ENCODE measurements around the gene INSRR.

INSRR gene

GRCh38 chr1:156893048-156893953 lies 34.4 kb upstream of the INSRR start, which contains the start of gene PEAR1:
PEAR1 (plus strand) TSS chr1:156893718; CDS start chr1:156903927, 10,209 bp downstream.
- no peak for DNase-seq

GRCh38 chr1:156892190-156893047 lies 33.5 kb upstream of the INSRR start:
- DNase-seq: peak; percentile 76

- peak; percentile 83 for DNase-seq
These were observed 31.1 kb upstream of the INSRR start for GRCh38 chr1:156889802-156890580.

GRCh38 chr1:156887734-156888133 lies 28.8 kb upstream of the INSRR start:
- no peak for DNase-seq

- DNase-seq: no peak
These were observed 28.4 kb upstream of the INSRR start for GRCh38 chr1:156887317-156887716.

- DNase-seq: no peak
These were observed 27.8 kb upstream of the INSRR start for GRCh38 chr1:156886583-156887281.

- DNase-seq: no peak
These were observed 27.0 kb upstream of the INSRR start for GRCh38 chr1:156885880-156886355.

- DNase-seq: no peak
These were observed 26.4 kb upstream of the INSRR start for GRCh38 chr1:156885314-156885713.

GRCh38 chr1:156884560-156885184 lies 25.8 kb upstream of the INSRR start:
- no peak for DNase-seq

- no peak for DNase-seq
These were observed 25.0 kb upstream of the INSRR start for GRCh38 chr1:156883919-156884318.

- no peak for DNase-seq
These were observed 23.6 kb upstream of the INSRR start for GRCh38 chr1:156882543-156882942.

- DNase-seq: no peak
These were observed 22.7 kb upstream of the INSRR start for GRCh38 chr1:156881663-156882062.

GRCh38 chr1:156881101-156881500 lies 22.2 kb upstream of the INSRR start:
- DNase-seq: no peak

- DNase-seq: no peak
These were observed 21.6 kb upstream of the INSRR start for GRCh38 chr1:156880473-156880872.

- DNase-seq: no peak
These were observed 21.0 kb upstream of the INSRR start for GRCh38 chr1:156879876-156880275.

GRCh38 chr1:156877433-156878170 lies 18.7 kb upstream of the INSRR start:
- no peak for DNase-seq

GRCh38 chr1:156876281-156876680 lies 17.4 kb upstream of the INSRR start:
- DNase-seq: no peak

GRCh38 chr1:156875341-156875615 lies 16.4 kb upstream of the INSRR start:
- no peak for DNase-seq

- no peak for DNase-seq
These were observed 15.8 kb upstream of the INSRR start for GRCh38 chr1:156874572-156875340.

GRCh38 chr1:156874142-156874541 lies 15.2 kb upstream of the INSRR start:
- DNase-seq: no peak

Data from midbrain (tissue), 1 donor.